HG02642 (cell line): ENCODE measurements around the gene POLDIP2.
A peak's percentile ranks its signal among the peaks of the same experiment; 100 is the strongest.
"Not testable (repeated sequence)": the region's sequence is repeated elsewhere in the genome, so short reads cannot be mapped to it uniquely, and the experiment has no call there.

Source experiments
- ATAC-seq: cut with Tn5 transposase; IDR thresholded peaks from one replicate; pipeline ENCODE4 v1.9.1; 2021; ENCODE audit warnings: mild to moderate bottlenecking; ENCODE audit not compliant: unreplicated experiment, poor library complexity

POLDIP2 gene

GRCh38 chr17:28340374-28340773, 17.0 kb downstream of the POLDIP2 start:
- no peak for ATAC-seq

GRCh38 chr17:28339431-28339830, 17.9 kb downstream of the POLDIP2 start:
- no peak for ATAC-seq

- not testable (repeated sequence) for ATAC-seq
Observed at GRCh38 chr17:28338769-28339212, 18.5 kb downstream of the POLDIP2 start.

- ATAC-seq, result no peak
Observed at GRCh38 chr17:28338056-28338768, 19.1 kb downstream of the POLDIP2 start.

- ATAC-seq, result no peak
Observed at GRCh38 chr17:28335959-28336871, 21.1 kb downstream of the POLDIP2 start.

GRCh38 chr17:28335201-28335958, 21.9 kb downstream of the POLDIP2 start, which contains the start of the genes IFT20 and TNFAIP1:
TSS of gene IFT20 (minus strand) at chr17:28335472. CDS start at chr17:28331985, 3,487 bp downstream.
TSS of gene TNFAIP1 (plus strand) at chr17:28335761. CDS start at chr17:28339522, 3,761 bp downstream.
- ATAC-seq, result peak; percentile 96

- ATAC-seq, result no peak
Observed at GRCh38 chr17:28334666-28335200, 22.6 kb downstream of the POLDIP2 start.

- ATAC-seq, result no peak
Observed at GRCh38 chr17:28334171-28334570, 23.2 kb downstream of the POLDIP2 start.

- no peak for ATAC-seq
Observed at GRCh38 chr17:28333083-28333746, 24.1 kb downstream of the POLDIP2 start.

GRCh38 chr17:28331891-28332420, 25.4 kb downstream of the POLDIP2 start:
- no peak for ATAC-seq

- ATAC-seq, result no peak
Observed at GRCh38 chr17:28330671-28331070, 26.7 kb downstream of the POLDIP2 start.

- ATAC-seq, result no peak
Observed at GRCh38 chr17:28328325-28328724, 29.0 kb downstream of the POLDIP2 start.

GRCh38 chr17:28327709-28328108, 29.6 kb downstream of the POLDIP2 start:
- no peak for ATAC-seq

GRCh38 chr17:28327031-28327607, 30.2 kb downstream of the POLDIP2 start:
- ATAC-seq, result no peak

- no peak for ATAC-seq
Observed at GRCh38 chr17:28326114-28326513, 31.2 kb downstream of the POLDIP2 start.

GRCh38 chr17:28325211-28325610, 32.1 kb downstream of the POLDIP2 start:
- ATAC-seq, result no peak

GRCh38 chr17:28324781-28325180, 32.5 kb downstream of the POLDIP2 start:
- ATAC-seq, result no peak

GRCh38 chr17:28324267-28324745, 33.0 kb downstream of the POLDIP2 start:
- ATAC-seq, result no peak
